Activated naive CD4-positive, alpha-beta T cell treated with anti-CD3 and anti-CD28 coated beads, Interleukin-2, amount 50 U/mL, for 24 hours (primary cell): ENCODE measurements around the gene KIF25.
"Not testable (repeated sequence)": the region's sequence is repeated elsewhere in the genome, so short reads cannot be mapped to it uniquely, and the experiment has no call there.

Experiments used
- H3K27ac Mint-ChIP-seq: one replicate; pipeline ENCODE4 v1.8.0; 2021; ENCODE audit warnings: mild to moderate bottlenecking, mixed read lengths
- H3K27me3 Mint-ChIP-seq: one replicate; pipeline ENCODE4 v1.8.0; 2021; ENCODE audit warnings: mixed read lengths
- H3K36me3 Mint-ChIP-seq: one replicate; pipeline ENCODE4 v1.8.0; 2021; ENCODE audit warnings: mixed read lengths
- H3K4me1 Mint-ChIP-seq: one replicate; pipeline ENCODE4 v1.8.0; 2021; ENCODE audit warnings: mixed read lengths
- H3K4me3 Mint-ChIP-seq: one replicate; pipeline ENCODE4 v1.8.0; 2021; ENCODE audit warnings: mild to moderate bottlenecking, mixed read lengths
- H3K9me3 Mint-ChIP-seq: one replicate; pipeline ENCODE4 v1.8.0; 2021; ENCODE audit warnings: mixed read lengths

KIF25 gene

GRCh38 chr6:168067081-168067759 lies 69.7 kb downstream of the KIF25 start:
- H3K36me3 Mint-ChIP-seq = no peaks in the 10 kb centered on the region
- no peaks in the 10 kb centered on the region for H3K27me3 Mint-ChIP-seq
- no peaks in the 10 kb centered on the region for H3K4me1 Mint-ChIP-seq
- no peak overlapping the region for H3K4me3 Mint-ChIP-seq
- H3K9me3 Mint-ChIP-seq = no peaks in the 10 kb centered on the region
- no peak overlapping the region for H3K27ac Mint-ChIP-seq

GRCh38 chr6:168070804-168071203 lies 73.3 kb downstream of the KIF25 start:
- no peaks in the 10 kb centered on the region for H3K9me3 Mint-ChIP-seq
- H3K27me3 Mint-ChIP-seq = no peaks in the 10 kb centered on the region
- H3K4me1 Mint-ChIP-seq = no peaks in the 10 kb centered on the region
- H3K36me3 Mint-ChIP-seq = no peaks in the 10 kb centered on the region
- H3K27ac Mint-ChIP-seq = no peak overlapping the region
- H3K4me3 Mint-ChIP-seq = no peak overlapping the region

GRCh38 chr6:168071620-168072019 lies 74.1 kb downstream of the KIF25 start:
- no peaks in the 10 kb centered on the region for H3K36me3 Mint-ChIP-seq
- no peaks in the 10 kb centered on the region for H3K4me1 Mint-ChIP-seq
- no peak overlapping the region for H3K4me3 Mint-ChIP-seq
- no peaks in the 10 kb centered on the region for H3K9me3 Mint-ChIP-seq
- H3K27me3 Mint-ChIP-seq = no peaks in the 10 kb centered on the region
- H3K27ac Mint-ChIP-seq = no peak overlapping the region

- Mint-ChIP-seq H3K9me3 (no peaks in the 10 kb centered on the region), H3K4me1 (no peaks in the 10 kb centered on the region), H3K36me3 (no peaks in the 10 kb centered on the region), H3K4me3 (no peak overlapping the region), H3K27ac (no peak overlapping the region), H3K27me3 (no peaks in the 10 kb centered on the region)
These were observed 74.8 kb downstream of the KIF25 start for GRCh38 chr6:168072261-168072660.

GRCh38 chr6:168072730-168073129 lies 75.3 kb downstream of the KIF25 start:
- Mint-ChIP-seq H3K27ac (no peak overlapping the region), H3K27me3 (no peaks in the 10 kb centered on the region), H3K9me3 (no peaks in the 10 kb centered on the region), H3K4me3 (no peak overlapping the region), H3K4me1 (no peaks in the 10 kb centered on the region), H3K36me3 (no peaks in the 10 kb centered on the region)

GRCh38 chr6:168073937-168074730 lies 76.7 kb downstream of the KIF25 start:
- no peak overlapping the region for H3K4me3 Mint-ChIP-seq
- no peaks in the 10 kb centered on the region for H3K9me3 Mint-ChIP-seq
- H3K4me1 Mint-ChIP-seq = no peaks in the 10 kb centered on the region
- H3K36me3 Mint-ChIP-seq = no peaks in the 10 kb centered on the region
- H3K27ac Mint-ChIP-seq = no peak overlapping the region
- H3K27me3 Mint-ChIP-seq = no peaks in the 10 kb centered on the region

GRCh38 chr6:168075216-168075615 lies 77.7 kb downstream of the KIF25 start:
- Mint-ChIP-seq H3K4me1 (no peaks in the 10 kb centered on the region), H3K9me3 (no peaks in the 10 kb centered on the region), H3K27me3 (no peaks in the 10 kb centered on the region), H3K27ac (no peak overlapping the region), H3K36me3 (no peaks in the 10 kb centered on the region), H3K4me3 (no peak overlapping the region)

GRCh38 chr6:168075787-168076202 lies 78.3 kb downstream of the KIF25 start:
- H3K4me3 Mint-ChIP-seq = no peak overlapping the region
- H3K27ac Mint-ChIP-seq = no peak overlapping the region
- H3K36me3 Mint-ChIP-seq = no peaks in the 10 kb centered on the region
- no peaks in the 10 kb centered on the region for H3K27me3 Mint-ChIP-seq
- H3K9me3 Mint-ChIP-seq = no peaks in the 10 kb centered on the region
- no peaks in the 10 kb centered on the region for H3K4me1 Mint-ChIP-seq

- H3K9me3 Mint-ChIP-seq, H3K4me3 Mint-ChIP-seq, H3K27ac Mint-ChIP-seq, H3K36me3 Mint-ChIP-seq, H3K27me3 Mint-ChIP-seq, H3K4me1 Mint-ChIP-seq: not testable (repeated sequence)
These were observed 79.9 kb downstream of the KIF25 start for GRCh38 chr6:168077401-168077800.

- no peaks in the 10 kb centered on the region for H3K36me3 Mint-ChIP-seq
- no peak overlapping the region for H3K27ac Mint-ChIP-seq
- H3K9me3 Mint-ChIP-seq = no peaks in the 10 kb centered on the region
- H3K27me3 Mint-ChIP-seq = no peaks in the 10 kb centered on the region
- no peaks in the 10 kb centered on the region for H3K4me1 Mint-ChIP-seq
- no peak overlapping the region for H3K4me3 Mint-ChIP-seq
These were observed 80.9 kb downstream of the KIF25 start for GRCh38 chr6:168078175-168078942.

GRCh38 chr6:168078943-168079405 lies 81.5 kb downstream of the KIF25 start, which contains the start of gene FRMD1:
TSS of gene FRMD1 (minus strand) at chr6:168079212. CDS start at chr6:168079094, 118 bp downstream.
- H3K9me3 Mint-ChIP-seq = no peaks in the 10 kb centered on the region
- H3K36me3 Mint-ChIP-seq = no peaks in the 10 kb centered on the region
- H3K27ac Mint-ChIP-seq = no peak within 1 kb of the TSS
- no peaks in the 10 kb centered on the region for H3K4me1 Mint-ChIP-seq
- H3K4me3 Mint-ChIP-seq = no peak within 1 kb of the TSS
- H3K27me3 Mint-ChIP-seq = no peaks in the 10 kb centered on the region

GRCh38 chr6:168080393-168081077 lies 83.1 kb downstream of the KIF25 start:
- Mint-ChIP-seq H3K4me3 (no peak overlapping the region), H3K27me3 (no peaks in the 10 kb centered on the region), H3K27ac (no peak overlapping the region), H3K4me1 (no peaks in the 10 kb centered on the region), H3K36me3 (no peaks in the 10 kb centered on the region), H3K9me3 (no peaks in the 10 kb centered on the region)

- Mint-ChIP-seq H3K36me3 (no peaks in the 10 kb centered on the region), H3K27me3 (no peaks in the 10 kb centered on the region), H3K27ac (no peak overlapping the region), H3K9me3 (no peaks in the 10 kb centered on the region), H3K4me1 (no peaks in the 10 kb centered on the region), H3K4me3 (no peak overlapping the region)
These were observed 84.5 kb downstream of the KIF25 start for GRCh38 chr6:168081858-168082546.

GRCh38 chr6:168082860-168083513 lies 85.5 kb downstream of the KIF25 start:
- H3K9me3 Mint-ChIP-seq = no peaks in the 10 kb centered on the region
- no peak overlapping the region for H3K27ac Mint-ChIP-seq
- no peaks in the 10 kb centered on the region for H3K27me3 Mint-ChIP-seq
- H3K4me1 Mint-ChIP-seq = no peaks in the 10 kb centered on the region
- H3K4me3 Mint-ChIP-seq = no peak overlapping the region
- no peaks in the 10 kb centered on the region for H3K36me3 Mint-ChIP-seq
